ENCODE measurements around the gene SYNRG. TPM values are rescaled to one million over a fixed set of nuclear protein-coding genes. Genes with fewer than 3 reads are reported as not detected.
"Not testable (repeated sequence)": the region's sequence is repeated elsewhere in the genome, so short reads cannot be mapped to it uniquely, and the experiment has no call there.

The SYNRG gene
- total RNA-seq, 2 donors from 2014 or later = 28.9 to 34.1 TPM

GRCh38 chr17:37640015-37640414, 30.8 kb upstream of the SYNRG start:
- peaks cover 9% of the 10 kb centered on the region for H3K4me1 ChIP-seq
- no peak for TF ChIP-seq CTCF (IDR thresholded peaks at IDR 0.05)
- intact Hi-C loops (cut with DNase I) = no loop called here

GRCh38 chr17:37637956-37638355, 28.7 kb upstream of the SYNRG start:
- intact Hi-C loops (cut with DNase I) = no loop called here
- no peaks in the 10 kb centered on the region for H3K9me3 ChIP-seq
- no peak overlapping the region for H3K9ac ChIP-seq (ENCODE audit: low read depth in 2 of 2, low read length in 2 of 2)
- H3K4me1 ChIP-seq = peaks cover 9% of the 10 kb centered on the region
- no peak overlapping the region for H3K27ac ChIP-seq
- no peaks in the 10 kb centered on the region for H3K27me3 ChIP-seq
- no peak overlapping the region for H3K4me3 ChIP-seq
- DNase-seq = no peak
- H3K36me3 ChIP-seq = no peaks in the 10 kb centered on the region
- TF ChIP-seq CTCF (IDR thresholded peaks at IDR 0.05) = no peak

More at GRCh38 chr17:37640015-37640414, 30.8 kb upstream of the SYNRG start:
- Histone ChIP-seq H3K9ac (ENCODE audit: low read depth in 2 of 2, low read length in 2 of 2) (no peak overlapping the region), H3K27ac (no peak overlapping the region), H3K27me3 (no peaks in the 10 kb centered on the region), H3K4me3 (no peak overlapping the region), H3K9me3 (no peaks in the 10 kb centered on the region), H3K36me3 (no peaks in the 10 kb centered on the region)
- no peak for DNase-seq

DNA sequence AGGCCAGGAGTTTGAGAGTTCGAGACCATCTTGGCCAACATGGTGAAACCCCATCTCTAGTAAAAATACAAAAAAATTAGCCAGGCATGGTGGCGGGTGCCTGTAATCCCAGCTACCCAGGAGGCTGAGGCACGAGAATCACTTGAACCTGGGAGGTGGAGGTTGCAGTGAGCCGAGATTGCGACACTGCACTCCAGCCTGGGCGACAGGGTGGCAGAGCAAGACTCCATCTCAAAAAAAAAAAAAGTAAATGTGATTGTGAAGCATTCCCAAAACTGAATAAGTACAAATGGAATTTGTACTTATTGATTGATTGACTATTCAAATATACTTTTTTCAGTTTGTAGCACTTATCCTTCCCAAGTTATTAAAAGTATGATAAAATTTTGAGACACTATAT, 7.2 kb upstream of the SYNRG start:
- H3K9me3 ChIP-seq; DNase-seq; H3K9ac ChIP-seq (ENCODE audit: low read depth in 2 of 2, low read length in 2 of 2); H3K27ac ChIP-seq; H3K4me3 ChIP-seq; H3K4me1 ChIP-seq; intact Hi-C loops (cut with DNase I); H3K27me3 ChIP-seq; H3K36me3 ChIP-seq: not testable (repeated sequence)

DNA sequence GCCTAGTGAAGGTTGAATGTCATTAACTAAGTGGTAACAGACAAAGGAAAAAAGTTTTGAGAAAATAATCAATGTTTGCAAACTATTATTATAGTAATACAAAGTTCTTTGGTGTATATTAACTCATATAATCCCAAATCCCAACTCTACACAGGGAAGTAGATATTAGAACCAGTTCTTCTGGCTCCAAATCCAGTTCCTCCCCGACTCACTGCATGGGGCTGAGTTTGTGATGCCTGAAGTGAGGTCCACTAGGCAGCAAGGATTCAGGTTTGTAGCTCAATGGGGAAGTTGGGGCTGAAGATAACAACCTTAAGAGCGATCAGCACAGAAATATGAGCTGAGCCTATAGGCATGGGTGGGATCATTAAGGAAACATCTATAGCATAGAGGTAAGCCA, 5.6 kb upstream of the SYNRG start:
- no peaks in the 10 kb centered on the region for H3K4me1 ChIP-seq
- H3K9ac ChIP-seq (ENCODE audit: low read depth in 2 of 2, low read length in 2 of 2) = no peak overlapping the region
- TF ChIP-seq CTCF (IDR thresholded peaks at IDR 0.05) = no peak
- H3K9me3 ChIP-seq = no peaks in the 10 kb centered on the region
- no peaks in the 10 kb centered on the region for H3K27me3 ChIP-seq
- intact Hi-C loops (cut with DNase I) = no loop called here
- no peaks in the 10 kb centered on the region for H3K36me3 ChIP-seq
- no peak overlapping the region for H3K27ac ChIP-seq
- H3K4me3 ChIP-seq = no peak overlapping the region
- DNase-seq = no peak

DNA sequence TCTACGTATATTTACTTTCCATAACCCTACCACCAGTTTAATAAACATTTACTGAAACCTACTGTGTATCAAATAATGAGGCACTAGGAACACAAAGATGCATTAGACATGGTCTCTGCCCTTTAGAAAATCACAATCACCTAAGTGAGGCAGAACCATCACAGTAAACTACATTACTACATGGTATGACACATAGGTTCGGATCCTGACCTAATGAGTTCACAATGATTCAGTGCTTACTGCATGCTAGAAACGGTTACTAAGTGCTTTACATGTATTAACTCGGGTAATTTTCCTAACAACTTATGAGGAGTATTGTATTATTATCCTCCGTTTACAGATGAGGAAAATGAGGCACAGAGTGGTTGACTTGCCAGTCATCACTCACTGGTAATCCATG, 5.2 kb upstream of the SYNRG start:
- intact Hi-C loops (cut with DNase I) = no loop called here
- Histone ChIP-seq H3K9ac (ENCODE audit: low read depth in 2 of 2, low read length in 2 of 2) (no peak overlapping the region), H3K27ac (no peak overlapping the region)

GRCh38 chr17:37610971-37611370, 1.8 kb upstream of the SYNRG start:
- H3K4me1 ChIP-seq = no peaks in the 10 kb centered on the region
- H3K27ac ChIP-seq = no peak overlapping the region
- no peaks in the 10 kb centered on the region for H3K9me3 ChIP-seq
- DNase-seq = no peak
- no peak overlapping the region for H3K9ac ChIP-seq (ENCODE audit: low read depth in 2 of 2, low read length in 2 of 2)
- H3K27me3 ChIP-seq = no peaks in the 10 kb centered on the region
- H3K36me3 ChIP-seq = no peaks in the 10 kb centered on the region
- no peak for TF ChIP-seq CTCF (IDR thresholded peaks at IDR 0.05)
- intact Hi-C loops (cut with DNase I) = no loop called here
- H3K4me3 ChIP-seq = no peak overlapping the region

More for the DNA sequence above, 5.2 kb upstream of the SYNRG start:
- H3K9me3 ChIP-seq = no peaks in the 10 kb centered on the region
- no peak for TF ChIP-seq CTCF (IDR thresholded peaks at IDR 0.05)
- H3K27me3 ChIP-seq = no peaks in the 10 kb centered on the region
- no peak overlapping the region for H3K4me3 ChIP-seq
- no peak for DNase-seq
- no peaks in the 10 kb centered on the region for H3K36me3 ChIP-seq
- no peaks in the 10 kb centered on the region for H3K4me1 ChIP-seq

DNA sequence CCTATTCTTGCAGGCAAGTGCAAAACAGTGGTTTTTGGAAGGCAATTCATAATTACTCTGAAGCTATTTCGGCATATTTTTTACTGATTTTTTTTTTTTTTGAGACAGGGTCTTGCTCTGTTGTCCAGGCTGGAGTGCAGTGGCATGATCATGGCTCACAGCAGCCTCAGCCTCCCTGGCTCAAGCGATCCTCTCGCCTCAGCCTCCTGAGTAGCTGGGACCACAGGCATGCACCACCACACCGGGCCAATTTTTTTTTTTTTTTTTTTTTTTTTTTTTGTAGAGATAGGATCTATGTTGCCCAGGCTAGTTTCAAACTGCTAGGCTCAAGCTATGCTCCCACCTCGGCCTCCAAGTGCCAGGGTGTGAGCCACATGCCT, 813 bp upstream of the SYNRG start:
- peak overlapping the region; percentile 84 for H3K4me3 ChIP-seq
- H3K9ac ChIP-seq (ENCODE audit: low read depth in 2 of 2, low read length in 2 of 2) = peak overlapping the region; percentile 41 to 86

More for the DNA sequence above, 813 bp upstream of the SYNRG start:
- H3K27me3 ChIP-seq; DNase-seq; H3K36me3 ChIP-seq; intact Hi-C loops (cut with DNase I); H3K9me3 ChIP-seq; H3K4me1 ChIP-seq: not testable (repeated sequence)
- peak overlapping the region; percentile 81 for H3K27ac ChIP-seq
